SIG-M5 (cell line): ENCODE data around the gene ATRIP.

Experiments
- DNase-seq: peaks from one replicate; lab custom pipeline; 2025; lab: John Stamatoyannopoulos, UW

ATRIP gene

DNA sequence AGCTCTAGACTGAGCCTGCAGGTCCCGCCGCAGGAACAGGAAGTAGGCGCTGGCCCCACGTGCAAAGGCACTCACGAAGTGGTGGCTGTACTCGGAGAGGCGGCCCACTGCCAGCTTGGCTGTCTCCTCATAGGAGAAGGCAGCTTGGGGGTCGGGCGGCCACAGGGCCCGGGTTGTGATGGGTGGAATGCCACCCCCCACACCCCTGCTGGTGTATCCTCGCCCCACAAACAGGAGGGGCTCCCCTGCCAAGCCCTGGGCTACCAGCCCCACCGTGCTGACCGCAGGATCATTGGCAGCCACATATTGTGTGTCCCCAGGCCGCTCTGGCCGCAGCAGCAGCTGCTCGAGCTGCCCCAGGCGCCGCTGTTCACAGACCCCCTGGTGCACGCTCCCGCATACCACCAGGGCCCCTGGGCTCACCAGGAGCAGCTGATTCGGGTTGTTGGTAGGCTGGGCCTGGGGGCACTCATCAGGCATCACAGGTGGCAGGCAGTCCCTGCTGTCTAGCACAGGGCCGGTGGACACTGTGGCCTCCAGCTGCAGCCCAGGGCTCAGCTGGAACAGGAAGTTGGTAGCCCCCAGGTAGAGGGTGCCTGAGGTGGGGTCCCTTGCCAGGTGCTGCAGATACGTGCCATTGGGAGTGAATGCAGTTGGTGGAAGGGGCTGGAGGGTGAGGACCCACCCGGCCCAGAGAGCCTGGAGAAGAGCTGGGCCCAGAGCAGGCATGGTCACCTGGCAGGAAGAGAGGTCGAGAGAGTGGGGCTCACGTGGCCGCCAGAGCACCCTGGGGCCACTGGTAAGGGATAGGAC is 22.4 kb upstream of the ATRIP start:
- DNase-seq, result no peak

- no peak for DNase-seq
Measured at GRCh38 chr3:48425281-48425812, 21.2 kb upstream of the ATRIP start.

DNA sequence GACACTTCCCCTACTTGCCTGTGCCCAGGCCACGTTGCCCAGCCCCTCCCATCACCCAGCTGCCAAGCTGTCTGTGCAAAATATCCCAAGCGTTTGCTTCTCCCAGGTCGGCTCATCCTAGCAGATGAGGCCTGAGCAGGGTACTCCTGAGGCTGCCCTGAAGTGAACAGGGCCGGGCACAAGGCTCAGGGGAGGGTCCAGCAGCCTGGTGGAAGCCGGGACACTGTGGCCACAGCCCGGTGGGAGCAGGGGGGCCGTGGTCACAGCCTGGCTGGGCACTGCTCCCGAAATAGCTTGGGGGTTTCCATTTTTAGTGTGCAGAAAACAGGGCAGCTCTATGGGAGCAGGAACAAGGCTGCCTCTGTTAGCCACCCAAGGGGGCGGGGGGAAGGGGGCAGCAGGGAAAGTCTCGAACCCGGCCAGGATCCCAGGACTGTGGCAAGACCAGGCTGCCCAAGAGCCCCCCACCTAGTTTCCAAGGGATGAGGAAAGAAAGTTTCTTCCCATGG is 20.1 kb upstream of the ATRIP start:
- no peak for DNase-seq

DNA sequence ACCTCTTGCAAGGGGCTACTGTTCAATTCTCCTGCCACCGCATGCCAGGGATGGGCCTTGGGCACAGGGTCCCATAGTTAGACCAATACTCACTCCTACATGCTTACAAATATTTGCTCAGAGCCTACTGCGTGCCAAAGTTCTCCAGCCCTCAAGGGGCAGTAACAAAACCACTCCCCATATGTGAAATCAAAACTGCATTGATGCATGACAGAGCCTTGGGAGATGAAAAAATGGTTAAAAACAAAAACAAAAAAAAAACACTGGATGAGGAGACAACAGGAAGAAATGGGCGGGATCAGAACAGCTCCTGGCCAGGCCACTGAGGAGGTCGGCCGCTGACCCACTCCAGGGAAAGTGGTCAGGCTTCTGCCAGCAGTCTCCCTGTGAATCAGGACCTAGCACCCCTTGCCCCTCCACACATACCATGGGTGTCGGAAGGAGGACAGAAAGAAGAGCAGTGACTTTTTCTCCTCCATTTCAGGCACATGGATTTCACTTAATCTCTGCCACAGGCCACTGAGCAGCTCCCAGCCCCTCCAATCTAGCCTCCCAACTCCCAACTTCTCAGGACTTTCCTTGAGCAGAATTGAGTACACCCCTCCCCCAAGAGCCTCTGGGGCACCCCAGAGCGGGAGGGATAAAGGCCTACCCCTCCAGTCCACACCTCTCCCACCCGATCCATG is 19.4 kb upstream of the ATRIP start:
- DNase-seq, result no peak

DNA sequence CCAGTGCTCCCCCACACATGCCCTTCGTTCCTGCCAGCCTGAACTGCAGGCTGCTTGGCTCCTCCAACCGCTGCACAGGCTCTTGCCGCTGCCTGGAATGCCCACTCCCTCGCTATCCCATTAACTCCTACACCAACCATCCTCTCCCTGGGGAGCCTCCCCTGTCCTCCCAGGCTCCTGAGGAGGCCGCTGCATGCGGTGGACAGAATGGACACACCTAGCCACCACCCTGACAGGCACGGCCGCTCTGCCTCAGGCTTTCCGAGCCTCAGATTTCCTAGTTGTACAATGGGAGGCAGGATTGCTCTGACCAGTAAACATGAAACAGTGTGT is 18.9 kb upstream of the ATRIP start:
- no peak for DNase-seq

DNA sequence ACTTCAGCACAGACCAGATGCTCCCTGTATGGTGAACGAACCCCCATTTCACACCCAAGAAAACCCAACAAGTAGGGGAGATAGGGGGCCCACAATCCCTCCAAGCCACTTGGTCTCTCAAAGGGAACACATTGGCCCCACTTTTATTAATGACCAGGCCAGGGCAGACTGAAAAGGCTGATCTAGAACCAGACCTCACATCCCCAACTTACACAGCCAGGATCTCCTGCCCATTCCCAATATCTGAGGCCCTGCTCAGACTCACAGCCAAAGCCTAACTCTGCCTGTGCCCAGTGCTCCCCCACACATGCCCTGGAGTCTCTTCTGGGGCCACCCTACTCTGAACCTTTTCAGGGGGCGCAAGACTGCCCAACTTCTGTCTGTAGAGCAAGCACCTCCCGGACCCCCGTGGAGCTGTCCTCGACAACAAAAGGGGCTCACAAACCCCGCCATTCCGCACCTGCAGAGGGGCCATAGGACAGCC is 18.4 kb upstream of the ATRIP start:
- no peak for DNase-seq

- no peak for DNase-seq
Measured at GRCh38 chr3:48428572-48429316, 17.8 kb upstream of the ATRIP start.

DNA sequence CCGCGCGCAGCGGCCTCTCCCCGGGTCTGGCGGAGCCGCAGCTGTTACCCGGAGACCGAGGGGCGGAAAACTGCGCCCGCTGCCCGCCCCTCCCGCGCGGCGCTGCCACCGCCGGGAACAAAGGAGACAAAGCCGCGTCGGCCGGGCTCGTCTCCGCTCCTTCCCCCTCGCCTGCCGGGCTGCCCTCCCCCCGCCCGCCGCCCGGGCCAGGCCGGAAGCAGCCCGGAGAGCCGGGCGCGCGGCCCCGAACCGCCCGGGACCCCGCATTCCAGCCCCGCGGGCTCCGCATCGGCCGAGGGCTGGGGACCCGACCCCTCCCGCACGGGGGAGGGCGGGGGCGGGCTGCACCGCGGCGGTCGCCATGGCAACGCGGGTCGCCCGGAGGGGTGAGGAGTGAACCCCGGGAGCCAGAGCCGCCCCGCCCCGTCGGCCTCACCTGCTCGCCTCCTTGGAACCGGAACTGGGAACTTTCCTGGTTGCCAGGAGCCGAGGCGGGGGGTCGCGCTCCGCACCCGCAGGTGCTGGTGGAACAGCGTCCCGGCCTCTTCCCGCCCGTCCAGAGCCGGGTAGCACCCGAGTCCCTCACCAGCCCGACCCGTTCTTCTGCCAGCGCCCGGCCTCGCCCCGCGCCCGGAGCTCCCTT is 17.1 kb upstream of the ATRIP start:
- DNase-seq, result no peak

DNA sequence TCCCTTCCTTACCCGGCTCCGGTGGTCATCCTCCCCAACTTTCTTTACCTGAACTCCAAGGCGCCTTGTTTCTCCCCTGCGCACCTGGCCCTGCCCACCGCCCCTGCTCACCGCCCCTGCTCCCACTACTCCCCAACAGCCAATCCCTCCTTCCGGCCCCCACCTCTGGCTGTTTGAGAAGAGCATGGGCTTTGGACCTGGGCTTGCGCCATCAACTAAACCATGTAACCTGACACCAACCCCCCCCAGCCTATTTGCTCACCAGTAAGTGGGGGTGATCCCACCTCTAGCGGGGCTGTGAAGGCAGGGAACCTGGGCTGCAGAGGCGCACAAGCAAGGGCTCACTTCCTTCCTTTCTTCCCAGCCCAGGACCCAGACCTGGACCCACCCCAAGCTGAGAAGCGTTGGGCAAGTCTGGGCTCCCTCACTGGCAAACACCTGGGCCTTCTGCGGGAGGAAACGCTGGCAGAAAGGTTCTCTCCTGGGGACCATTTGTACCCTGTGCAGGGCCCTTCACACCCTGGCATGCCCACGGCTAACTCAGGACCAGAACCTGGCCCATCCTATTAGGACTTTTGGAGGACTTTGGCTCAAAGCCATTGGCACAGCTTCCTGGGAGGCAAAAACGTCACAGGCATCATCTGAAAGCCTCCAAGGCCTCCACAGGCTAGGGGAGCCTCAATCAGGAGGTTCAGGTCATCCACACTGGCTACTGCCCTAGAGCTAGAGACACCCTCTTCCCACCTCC is 16.4 kb upstream of the ATRIP start, which contains the start of gene PLXNB1:
Gene PLXNB1 (minus strand): TSS at position 127 of the 748 bp plus-strand sequence. CDS start 5,475 bp downstream, outside the sequence.
- DNase-seq, result no peak

DNA sequence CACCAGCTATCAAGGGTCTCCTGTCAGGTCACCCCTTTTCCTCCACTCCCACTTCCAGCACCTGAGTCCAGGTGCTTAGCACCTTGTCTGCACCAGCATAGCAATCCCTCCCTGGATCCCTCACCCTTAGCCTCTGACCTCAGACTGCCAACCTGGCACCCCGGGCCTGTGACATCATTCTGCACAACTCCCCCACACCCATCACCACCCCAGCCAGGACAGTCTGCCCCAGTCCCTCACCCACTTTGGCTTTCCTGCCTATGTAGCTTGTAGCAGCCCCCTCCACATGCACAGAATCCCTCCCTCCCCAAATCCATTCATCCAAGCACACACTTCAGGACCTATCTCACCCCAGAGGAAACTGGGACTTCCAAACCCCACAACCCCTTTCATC is 15.8 kb upstream of the ATRIP start:
- no peak for DNase-seq

DNA sequence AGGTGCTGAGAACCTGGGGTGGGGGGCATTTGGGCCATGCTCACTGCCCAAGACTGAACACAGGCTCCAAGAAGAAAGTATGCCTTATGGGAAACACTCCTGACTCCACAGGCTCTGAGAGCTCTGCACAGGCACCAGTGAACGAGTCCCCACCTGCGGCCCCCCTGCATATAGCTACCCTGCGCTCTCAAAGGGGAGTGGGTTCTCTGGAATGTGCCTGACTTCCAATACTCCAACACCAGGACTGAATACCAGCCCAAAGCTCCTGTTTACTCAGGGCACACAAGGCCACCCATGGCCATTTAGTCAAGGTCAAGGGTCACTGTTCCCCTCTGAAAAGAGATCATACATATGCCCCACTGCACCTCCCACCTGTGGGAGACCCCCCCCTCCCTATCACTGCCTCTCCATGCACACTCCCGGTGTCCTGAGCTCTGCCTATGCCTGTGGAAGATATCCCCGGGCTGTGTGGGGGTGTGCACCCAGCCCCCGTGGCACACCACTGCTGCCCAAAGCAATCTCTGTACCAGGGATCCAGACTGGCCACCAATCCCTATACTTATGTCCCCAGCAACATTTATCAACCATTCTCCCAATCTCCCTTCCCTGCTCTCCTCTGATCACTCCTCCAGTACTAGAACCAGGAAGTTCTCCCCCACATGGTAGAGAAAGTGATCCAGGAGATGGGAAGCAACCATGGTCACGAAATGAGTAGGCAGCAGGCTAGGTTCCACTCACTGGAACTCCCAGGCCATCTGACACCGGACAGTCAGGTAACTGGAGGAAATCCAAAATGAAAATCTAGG is 15.1 kb upstream of the ATRIP start:
- no peak for DNase-seq

- DNase-seq, result no peak
Measured at GRCh38 chr3:48432411-48433371, 13.8 kb upstream of the ATRIP start.

DNA sequence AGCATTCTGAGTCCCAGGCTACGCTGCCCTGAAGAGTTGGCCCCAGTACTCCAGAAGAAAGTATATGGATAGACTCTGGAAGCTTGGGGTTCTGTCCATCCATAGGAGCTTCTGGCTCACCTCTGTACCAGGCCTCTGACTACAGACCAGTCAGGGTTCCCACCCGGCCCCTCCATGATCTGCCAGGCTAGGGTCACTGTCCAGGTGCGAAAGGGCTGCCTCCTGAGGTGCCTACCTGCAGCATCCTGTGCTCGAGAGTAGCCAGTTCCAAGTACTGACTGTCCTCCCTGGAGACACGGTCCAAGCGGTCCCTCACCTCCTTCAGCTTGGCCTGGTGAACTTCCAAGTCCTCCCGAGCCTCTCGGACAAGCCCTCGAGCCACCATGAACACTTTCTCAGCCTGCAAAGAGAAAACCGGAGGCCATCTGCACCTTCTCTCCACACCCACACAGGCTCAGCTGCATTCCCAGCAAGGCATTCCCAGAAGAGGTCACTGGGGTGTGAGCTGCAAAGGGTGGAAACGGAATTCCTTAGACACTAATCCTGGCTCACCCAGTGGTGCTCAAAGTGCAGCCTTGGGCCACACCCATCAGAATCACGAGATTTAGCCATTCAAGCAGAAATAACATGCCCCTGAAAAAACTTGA is 12.9 kb upstream of the ATRIP start:
- no peak for DNase-seq

DNA sequence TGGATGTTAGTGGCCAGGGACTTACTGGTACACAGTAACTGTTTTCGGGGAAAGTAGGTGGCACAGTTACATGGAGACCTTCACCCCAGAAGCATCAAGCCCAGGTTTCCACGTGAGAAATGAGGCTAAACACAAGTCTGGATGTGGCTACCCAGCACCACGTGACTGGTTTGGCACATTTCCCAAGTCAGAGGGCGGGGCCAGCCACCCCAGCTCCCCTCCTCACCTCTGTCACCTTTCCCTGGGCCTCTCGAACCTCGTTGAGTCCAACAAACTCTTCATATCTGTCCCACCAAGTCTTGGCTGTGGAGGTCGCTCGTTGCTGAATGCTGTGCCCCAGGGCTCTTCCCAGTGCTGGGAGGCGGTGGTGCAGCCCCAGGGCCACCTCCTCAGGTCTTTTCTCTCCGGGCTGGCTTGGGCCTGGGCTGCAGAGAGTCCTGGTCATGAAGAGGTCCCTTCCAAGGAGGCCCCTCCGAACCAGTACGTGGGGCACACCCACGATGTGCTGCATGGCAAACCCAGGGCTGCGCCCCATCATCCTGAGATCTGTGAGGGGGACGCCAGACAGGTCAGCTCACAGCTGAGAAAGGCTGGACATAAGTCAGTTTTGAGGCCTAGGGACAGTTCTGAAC is 11.8 kb upstream of the ATRIP start:
- DNase-seq, result no peak

DNA sequence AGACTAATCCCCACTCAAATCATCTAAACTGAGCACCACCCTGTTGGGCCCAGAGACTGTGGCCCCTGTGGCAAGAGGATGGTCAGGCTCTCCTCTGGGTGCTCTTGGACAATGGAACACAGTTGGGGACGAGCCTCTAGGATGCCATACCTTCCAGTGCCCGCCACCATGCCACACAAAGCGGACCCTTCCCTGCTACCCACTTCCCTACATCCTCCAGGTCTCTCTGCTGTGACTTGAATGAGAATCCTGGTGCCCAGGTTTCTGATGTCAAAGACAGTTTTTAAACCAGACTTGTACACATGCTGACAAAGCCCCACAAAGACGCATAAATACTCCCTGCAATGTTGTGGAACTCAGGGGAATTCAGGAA is 11.3 kb upstream of the ATRIP start:
- DNase-seq, result no peak

- DNase-seq, result no peak
Measured at GRCh38 chr3:48435774-48436476, 10.6 kb upstream of the ATRIP start.

DNA sequence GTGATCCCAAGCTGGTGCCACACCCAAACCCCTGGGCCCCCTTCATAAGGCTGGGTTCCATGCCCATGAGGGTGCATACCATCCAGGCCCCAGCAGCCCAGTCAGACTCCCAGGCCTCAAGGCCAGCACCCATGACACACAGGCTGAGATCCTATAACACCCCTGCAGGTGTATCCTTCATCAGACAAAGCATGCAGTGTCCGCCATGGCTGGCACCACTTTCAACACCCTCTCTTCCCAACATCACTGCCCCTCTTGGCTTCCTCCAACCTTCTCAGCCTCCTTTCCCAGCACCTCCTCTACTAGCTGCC is 10.1 kb upstream of the ATRIP start:
- no peak for DNase-seq

- DNase-seq, result no peak
Measured at GRCh38 chr3:48436855-48437254, 9.7 kb upstream of the ATRIP start.
